ENCODE measurements around the gene CRACDL.

Gene CRACDL

GRCh38 chr2:98886066-98886554 lies 49.9 kb downstream of the CRACDL start:
- TF ChIP-seq CTCF (IDR thresholded peaks at IDR 0.05), result no peak

- TF ChIP-seq CTCF (IDR thresholded peaks at IDR 0.05), result no peak
These were observed 51.4 kb downstream of the CRACDL start for GRCh38 chr2:98884658-98885057.

- TF ChIP-seq CTCF (IDR thresholded peaks at IDR 0.05), result no peak
These were observed 52.2 kb downstream of the CRACDL start for GRCh38 chr2:98883780-98884211.

GRCh38 chr2:98882971-98883779 lies 52.9 kb downstream of the CRACDL start:
- TF ChIP-seq CTCF (IDR thresholded peaks at IDR 0.05), result no peak

GRCh38 chr2:98882368-98882767 lies 53.7 kb downstream of the CRACDL start:
- TF ChIP-seq CTCF (IDR thresholded peaks at IDR 0.05), result no peak

GRCh38 chr2:98881153-98881650 lies 54.8 kb downstream of the CRACDL start:
- TF ChIP-seq CTCF (IDR thresholded peaks at IDR 0.05), result no peak

- peak; percentile 32 for TF ChIP-seq CTCF (IDR thresholded peaks at IDR 0.05)
These were observed 55.5 kb downstream of the CRACDL start for GRCh38 chr2:98880266-98881152.
